Activated CD8-positive, alpha-beta memory T cell treated with anti-CD3 and anti-CD28 coated beads, Interleukin-2, amount 50 U/mL, for 24 hours (primary cell): ENCODE data around the gene OR5K3.
"Not testable (repeated sequence)": the region's sequence is repeated elsewhere in the genome, so short reads cannot be mapped to it uniquely, and the experiment has no call there.

Source experiments
- DNase-seq: peaks from one replicate; pipeline ENCODE4 v3.0.0-alpha.2; 2020; ENCODE audit errors: extremely low read depth

The OR5K3 gene, protein sequence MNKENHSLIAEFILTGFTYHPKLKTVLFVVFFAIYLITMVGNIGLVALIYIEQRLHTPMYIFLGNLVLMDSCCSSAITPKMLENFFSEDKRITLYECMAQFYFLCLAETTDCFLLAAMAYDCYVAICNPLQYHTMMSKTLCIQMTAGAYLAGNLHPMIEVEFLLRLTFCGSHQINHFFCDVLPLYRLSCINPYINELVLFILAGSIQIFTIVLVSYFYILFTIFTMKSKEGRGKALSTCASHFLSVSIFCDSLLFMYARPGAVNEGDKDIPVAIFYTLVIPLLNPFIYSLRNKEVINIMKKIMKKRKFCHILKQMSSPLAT

DNA sequence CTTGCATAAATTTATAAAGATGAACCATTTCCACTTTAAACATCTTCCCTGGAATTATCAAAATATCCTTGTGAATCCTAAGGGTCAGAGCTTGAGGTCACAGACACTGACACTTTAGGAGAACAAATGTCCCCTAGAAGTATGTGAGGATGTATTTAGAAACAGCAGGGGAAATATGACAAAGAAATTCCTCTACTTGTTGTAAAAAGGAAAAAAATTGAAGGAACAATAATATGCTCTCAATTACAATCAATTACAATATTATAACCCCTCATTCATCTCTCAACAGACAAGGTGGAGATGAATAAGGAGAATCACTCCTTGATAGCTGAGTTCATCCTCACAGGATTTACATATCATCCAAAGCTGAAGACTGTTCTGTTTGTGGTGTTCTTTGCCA lies at the start of gene OR5K3:
Gene OR5K3 (plus strand): TSS at position 301 of the 400 bp plus-strand sequence. CDS start 0 bp downstream, at position 301.
- DNase-seq: no peak

DNA sequence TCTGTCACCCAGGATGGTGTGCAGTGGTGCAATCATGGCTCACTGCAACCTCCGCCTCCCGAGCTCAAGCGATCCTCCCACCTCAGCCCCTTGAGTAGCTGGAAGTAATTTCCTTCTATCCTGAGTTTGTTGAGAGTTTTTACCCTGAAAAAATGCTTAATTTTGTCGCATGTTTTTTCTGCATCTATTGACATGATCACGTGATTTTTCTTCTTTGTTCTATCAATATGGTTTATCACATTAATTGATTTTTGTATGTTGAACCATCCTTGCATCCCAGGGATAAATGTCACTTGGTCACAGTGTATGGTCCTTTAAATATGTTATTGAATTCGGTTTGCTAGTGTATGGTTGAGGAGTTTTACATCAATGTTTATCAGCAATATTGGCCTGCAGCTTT lies 48.7 kb upstream of the OR5K3 start:
- DNase-seq: no peak

DNA sequence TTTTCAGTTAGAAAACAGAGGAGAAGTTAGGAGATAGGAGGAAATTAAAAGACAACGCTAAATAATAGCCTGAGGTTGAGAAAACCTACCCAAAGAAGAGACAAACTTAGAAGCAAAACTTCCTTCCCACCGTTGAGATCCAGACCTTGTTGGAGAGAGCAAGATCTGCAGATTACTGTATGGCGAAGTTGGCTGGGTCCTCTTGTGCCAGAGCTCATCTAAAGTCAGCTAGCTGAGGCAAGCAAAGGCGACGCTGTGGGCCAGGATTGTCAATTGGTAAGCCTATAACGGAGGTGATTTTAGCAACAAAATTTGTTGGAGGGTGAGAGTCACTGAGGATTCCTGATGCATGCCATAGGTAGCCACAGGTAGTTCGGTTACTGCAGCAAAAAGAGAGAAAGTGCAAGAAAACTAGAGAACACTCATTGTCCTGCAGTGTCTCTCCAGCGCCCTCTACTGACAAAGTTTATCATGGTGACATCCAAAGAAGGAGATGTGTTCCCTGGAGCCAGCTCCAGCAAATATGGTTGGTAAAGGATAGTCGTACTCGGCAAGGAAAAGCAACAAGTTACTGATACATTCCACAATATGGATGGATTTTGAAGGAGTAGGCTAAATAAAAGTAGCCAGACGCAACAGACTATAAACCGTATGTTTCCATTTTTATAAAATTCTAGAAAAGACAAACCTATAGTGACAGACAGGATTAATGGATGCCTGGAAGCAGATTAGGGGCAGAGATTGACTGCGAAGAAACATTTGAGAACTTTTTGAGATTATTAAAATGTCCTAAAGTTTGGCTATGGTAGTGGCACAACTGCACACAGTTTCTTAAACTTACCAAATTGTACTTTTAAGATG lies 46.6 kb upstream of the OR5K3 start:
- DNase-seq: no peak

DNA sequence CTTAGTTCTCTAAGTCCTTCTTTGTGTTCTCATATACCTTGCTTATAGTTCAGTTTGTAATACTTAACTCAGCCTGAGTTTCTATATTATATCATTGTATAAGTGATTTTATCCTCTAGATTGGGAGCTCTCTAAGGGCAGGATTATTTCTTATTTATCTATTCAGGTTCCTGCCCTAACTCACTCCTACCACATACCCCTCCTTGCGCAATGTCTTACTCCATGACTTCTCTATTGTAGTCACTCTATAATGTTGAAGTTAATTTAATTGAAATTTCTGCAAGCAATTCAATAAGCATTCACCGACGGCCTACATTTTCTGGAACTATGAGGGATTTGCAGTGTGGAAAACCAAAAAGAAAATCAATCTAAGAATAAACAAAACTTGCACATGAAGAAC lies 40.4 kb upstream of the OR5K3 start:
- DNase-seq: no peak

DNA sequence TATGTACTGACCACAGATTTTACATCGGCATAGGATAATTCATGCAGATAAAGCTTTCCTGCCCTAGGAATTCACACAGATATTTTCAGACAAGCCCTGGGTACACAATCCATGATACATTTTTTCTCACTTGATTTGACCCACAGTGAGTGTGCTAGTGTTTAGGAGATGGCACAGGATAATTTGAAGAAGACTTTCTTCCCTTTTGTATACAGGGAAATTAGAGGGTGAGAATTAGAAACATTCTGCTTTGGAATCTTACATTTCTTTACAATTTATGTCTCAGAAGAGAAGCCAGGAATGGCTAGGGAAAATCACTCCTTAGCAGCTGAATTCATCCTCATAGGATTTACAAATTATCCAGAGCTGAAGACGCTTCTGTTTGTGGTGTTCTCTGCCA lies 36.9 kb upstream of the OR5K3 start, which contains the start of gene OR5K4:
Gene OR5K4 (plus strand): TSS at position 301 of the 400 bp plus-strand sequence. CDS start 0 bp downstream, at position 301.
- no peak for DNase-seq

DNA sequence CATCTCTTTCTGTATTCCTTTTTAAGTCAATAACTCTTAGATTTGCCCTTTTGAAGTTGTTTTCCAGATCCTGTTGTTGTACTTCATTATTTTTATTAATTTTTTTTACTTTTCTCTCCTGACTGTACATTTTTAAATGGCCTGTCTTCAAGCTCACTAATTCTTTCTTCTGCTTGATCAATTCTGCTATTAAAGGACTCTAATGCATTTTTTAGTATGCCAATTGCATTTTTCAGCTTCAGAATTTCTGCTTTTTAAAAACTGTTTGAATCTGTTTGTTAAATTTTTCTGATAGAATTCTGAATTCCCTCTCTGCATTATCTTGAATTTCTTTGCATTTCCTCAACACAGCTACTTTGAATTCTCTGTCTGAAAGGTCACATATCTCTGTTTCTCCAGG lies 31.2 kb upstream of the OR5K3 start:
- no peak for DNase-seq

DNA sequence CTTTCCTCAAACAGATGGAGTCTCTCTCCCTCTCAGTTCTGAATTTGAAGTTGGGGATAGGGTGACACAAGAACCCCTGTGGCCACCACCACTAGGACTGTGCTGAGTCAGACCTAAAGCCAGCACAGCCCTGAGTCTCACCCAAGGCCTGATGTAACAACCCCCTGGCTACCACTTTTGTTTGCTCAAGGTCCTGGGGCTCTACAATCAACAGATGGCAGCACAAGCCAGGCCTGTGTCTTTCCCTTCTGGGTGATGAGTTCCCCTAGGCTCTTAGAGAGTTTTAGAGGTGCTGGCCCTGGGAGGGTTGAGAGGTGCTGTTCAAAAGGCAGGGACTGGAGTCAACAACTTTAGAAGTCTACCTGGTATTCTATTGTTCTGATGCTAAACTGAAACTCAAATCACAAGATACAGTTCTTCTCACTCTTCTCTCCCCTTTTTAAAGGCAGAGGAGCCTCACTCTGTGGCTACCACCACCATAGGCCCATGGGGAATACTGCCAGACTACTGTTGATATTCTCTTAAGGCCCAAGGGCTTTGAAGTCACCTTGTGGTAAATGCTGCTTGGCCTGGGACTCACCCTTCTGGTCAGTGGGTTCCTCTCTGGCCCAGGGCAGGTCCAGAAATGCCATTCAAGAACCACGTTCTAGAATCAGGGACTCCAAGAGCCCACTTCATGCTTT lies 30.3 kb upstream of the OR5K3 start:
- no peak for DNase-seq

DNA sequence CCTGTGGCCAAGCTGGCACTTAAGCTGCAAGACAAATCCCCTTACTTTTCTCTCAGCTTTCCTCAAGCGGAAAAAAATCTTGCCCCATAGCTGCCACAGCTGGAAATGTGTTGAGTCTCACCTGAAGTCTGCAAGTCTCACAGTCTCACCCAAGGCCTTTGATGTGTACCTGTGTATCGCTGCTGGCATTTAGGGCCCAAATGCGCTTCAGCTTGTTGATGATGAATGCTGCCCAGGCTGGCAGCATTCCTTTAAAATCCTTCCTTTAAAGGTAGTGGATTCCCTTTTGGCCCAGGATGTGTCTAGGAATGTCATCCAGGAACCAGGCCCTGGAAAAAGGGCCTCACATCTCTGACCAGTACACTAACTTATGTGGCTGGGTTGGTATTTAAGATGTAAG lies 29.8 kb upstream of the OR5K3 start:
- no peak for DNase-seq

DNA sequence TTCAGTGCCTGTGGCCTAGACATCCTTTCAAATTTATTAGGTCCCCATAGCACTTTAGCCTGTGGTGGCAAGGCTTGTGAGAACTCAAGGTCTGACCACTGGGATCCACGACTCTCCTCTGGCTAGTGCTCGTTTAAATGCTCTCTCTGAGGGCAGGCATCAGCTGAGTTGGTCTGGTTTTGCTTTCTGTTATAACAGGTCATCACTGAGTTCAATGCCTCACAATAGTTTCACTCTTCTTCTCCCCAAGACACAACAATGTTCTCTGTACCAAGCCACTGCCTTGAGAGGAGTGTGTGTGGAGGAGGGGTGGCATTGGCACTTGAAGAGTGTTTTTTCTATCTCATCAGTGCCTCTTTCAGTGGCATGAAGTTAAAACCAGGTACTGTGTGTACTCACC lies 29.2 kb upstream of the OR5K3 start:
- DNase-seq: no peak

DNA sequence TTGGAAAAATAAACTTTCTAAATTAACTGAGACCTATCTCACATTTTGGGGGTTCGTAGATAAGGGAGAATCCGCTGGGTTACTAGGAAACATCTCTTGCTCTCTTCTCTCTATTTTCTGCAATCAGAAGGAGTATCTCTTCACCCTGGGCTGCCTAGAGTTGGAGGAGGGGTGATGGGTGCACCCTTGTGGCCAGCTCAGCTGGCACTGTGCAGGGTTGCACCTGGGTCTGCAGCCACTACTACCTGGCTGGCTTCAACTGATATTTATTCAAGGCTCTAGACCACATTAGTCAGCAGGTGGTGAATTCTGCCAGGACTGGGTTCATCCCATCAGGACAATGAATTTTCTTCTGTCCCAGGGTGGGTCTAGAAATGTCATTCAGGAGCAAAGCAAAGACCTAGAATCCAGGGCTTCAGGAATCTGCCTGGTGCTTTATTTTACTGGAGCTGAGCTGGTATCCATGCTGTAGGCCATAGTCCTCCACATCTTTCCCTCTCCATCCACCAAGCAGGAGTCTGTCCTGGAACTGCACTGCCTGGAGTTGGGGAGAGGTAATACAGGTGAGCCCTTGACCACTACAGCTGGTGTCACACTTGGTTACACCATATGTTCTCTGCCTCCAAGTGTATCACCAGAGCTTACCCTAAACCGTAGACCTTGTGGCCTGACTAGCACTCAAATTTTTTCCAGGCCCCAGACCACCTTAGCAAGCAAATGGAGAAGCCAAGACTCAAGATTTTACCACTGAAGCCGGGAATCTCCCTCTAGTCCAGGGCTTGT lies 22.8 kb upstream of the OR5K3 start:
- no peak for DNase-seq

DNA sequence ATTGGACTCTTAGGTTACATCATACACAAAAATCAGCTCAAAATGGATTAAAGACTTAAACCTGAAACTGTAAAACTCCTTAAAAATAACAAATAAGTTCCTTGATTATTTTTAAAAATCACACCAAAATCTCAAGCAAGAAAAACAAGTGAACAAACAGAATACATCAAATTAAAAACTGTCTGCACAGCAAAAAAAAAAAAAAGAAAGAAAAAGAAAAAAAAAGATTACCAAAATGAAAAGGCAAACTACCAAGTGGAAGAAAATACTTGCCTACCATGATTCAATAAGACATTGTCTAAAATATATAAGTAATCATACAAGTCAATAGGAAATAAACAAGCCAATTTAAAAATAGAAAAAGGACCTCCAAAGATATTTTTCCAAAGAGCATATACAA lies 19.3 kb upstream of the OR5K3 start:
- no peak for DNase-seq

DNA sequence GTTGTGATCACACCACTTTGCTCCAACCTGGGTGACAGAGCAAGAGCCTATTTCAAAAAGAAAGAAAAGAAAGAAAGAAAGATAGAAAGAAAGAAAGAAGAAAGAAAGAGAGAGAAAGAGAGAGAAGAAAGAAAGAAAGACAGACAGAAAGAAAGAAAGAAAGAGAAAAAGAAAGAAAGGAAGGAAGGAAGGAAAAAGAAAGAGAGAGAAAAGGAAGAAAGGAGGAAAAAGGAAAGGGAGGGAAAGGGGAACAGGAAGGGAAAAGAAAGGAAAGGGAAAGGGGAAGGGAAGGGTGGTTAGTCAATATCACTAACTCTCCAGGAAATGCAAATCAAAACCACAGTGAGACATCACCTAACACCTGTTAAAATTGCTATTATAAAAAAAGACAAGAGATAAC lies 18.6 kb upstream of the OR5K3 start:
- no peak for DNase-seq

DNA sequence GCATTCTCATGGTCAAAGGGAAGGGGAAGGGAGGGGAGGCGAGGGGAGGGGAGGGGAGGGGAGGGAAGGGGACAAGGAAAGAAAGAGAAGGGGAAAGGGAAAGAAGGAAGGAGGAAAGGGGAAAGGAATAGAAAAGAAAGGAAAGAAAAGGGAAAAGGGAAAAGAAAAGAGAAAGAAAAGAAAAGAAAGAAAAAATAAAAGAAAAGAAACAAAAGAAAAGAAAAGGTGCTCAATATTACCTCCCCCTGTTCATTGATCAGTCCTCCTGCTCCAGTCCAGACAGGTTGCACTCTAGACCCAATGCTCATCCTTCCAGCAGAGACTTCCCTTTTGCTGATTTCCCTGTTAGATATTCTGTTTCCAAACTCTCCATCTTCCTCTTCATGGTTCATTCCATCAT lies 18.0 kb upstream of the OR5K3 start:
- no peak for DNase-seq

DNA sequence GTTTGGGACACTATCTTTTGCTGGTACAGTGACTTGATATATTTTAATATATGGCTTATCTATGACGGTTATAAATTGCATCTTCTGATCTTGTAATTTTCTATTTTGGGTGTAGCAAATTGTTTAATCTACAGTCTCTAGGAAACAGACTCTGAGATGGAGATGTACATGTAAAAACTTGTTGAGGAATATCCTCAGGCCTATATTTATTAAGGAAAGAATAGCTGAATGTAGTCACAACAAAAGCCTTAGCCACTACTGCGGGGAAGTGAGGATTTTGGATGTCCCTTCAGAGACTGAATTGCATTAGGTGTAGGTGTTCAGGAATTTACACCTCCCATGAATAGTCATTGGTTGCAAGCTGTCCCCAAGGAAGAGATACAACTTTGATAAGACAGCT lies 13.8 kb upstream of the OR5K3 start:
- DNase-seq: no peak

DNA sequence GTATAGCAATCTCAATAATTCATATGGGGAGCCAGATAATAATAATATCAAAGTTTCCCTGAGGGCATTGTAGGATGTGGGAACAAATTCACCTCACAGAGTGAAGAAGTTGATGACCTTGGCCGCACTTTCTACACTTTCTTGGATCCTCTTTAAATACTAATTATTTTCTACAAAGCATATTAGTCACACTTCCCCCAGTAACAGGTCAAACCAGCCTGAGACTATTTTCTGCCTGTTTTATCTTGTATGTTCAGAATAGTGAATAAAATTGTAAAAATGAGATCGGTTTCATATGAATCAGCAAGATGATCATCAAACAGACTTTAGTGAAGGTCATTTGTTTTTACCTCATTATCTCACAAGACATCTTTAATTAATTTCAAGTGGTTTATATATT lies 2.3 kb upstream of the OR5K3 start:
- no peak for DNase-seq

DNA sequence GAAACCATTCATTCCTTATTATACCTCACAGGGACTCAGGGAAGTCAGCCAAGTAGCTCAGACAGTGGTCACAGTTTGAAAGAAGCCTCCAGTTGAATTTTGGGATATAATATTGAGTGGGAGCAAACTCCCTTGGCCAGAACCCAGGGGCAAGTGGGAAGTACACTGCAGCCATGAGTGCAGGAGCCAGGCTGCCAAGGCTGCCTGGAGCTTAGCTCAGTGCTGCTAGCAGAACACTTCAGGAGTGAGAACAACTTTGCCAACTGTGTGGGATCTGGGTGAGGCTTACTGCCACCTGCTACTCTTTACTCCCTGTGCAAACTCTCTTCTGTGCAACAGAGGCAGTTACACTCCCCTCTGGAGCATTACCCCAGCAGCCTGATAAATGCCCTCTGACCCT lies 4.6 kb downstream of the OR5K3 start:
- DNase-seq: no peak

DNA sequence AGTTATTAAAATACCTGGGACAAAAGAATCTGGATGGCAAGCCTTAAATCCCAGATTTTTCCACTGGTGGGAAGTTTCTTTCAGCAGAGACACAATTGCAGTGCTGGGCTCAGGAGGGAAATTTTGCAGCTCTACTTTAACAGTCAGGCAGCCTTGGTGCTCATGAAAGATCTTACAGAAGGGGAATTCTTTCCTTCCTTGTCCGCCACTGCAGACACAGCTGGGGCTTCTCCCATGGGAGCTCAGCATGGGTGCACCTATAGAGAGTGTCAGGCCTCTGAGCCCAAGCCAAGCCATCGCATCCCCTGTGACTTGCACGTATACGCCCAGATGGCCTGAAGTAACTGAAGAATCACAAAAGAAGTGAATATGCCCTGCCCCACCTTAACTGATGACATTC lies 6.0 kb downstream of the OR5K3 start:
- not testable (repeated sequence) for DNase-seq

DNA sequence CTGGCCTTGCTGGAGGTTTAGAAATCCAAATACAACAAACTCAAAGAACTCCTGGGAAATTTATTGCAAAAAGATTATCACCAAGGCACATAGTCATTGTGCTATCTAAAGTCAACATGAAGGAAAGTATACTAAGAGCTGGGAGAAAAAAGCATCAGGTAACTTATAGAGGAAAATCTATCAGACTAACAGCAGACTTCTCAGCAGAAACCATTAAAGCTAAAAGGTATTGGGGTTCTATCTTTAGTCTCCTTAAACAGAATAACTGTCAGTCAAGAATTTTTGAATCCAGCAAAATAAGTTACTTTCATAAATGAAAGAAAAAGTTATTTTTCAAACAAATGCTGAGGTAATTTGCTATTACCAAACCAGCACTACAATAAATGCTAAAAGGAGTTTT lies 8.0 kb downstream of the OR5K3 start:
- DNase-seq: no peak

DNA sequence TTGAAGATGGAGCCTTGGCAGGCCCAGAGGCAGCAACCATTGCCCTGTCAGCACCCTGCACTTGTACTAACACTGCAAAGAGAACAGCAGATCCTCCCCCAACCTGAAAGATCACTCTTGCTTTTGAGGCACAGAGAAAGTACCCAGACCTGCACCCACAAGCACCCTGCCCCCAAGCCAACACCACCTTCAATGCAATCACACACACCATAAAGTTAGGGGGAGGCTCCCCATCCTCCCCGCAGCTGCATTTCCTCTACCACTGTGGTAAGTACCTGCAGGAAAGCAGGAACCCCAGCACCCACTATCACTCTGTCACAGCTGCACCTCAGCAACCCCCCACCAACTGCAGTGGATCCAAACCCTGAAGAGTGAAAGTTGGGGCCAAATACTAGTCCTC lies 12.0 kb downstream of the OR5K3 start:
- DNase-seq: no peak

DNA sequence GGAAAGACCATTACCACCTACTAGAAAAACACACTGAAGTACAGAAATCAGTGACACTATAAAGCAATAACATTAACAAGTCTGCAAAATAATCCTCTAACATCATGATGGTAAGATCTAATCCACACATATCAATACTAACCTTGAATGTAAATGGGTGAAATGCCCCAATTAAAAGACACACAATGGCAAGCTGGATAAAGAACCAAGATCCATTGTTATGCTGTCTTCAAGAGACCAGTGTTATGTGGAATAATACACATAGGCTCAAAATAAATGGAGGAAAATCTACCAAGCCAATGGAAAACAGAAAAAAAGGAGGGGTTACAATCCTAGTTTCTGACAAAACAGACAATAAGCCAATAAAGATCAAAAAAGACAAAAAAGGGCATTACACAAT lies 13.5 kb downstream of the OR5K3 start:
- no peak for DNase-seq

DNA sequence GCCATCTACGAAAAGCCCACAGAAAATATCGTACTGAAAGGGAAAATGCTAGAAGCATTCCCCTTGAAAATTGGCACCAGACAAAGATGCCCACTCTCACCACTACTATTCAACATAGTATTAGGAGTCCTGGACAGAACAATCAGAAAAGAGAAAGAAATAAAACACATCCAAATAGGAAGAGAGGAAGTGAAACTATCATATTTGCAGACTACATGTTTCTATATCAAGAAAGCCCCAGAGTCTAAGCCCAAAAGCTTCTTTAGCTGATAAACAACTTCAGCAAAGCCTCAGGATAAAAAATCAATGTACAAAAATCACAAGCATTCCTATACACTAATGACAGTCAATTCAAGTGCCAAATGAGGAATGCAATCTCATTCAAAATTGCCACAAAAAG lies 15.6 kb downstream of the OR5K3 start:
- no peak for DNase-seq

DNA sequence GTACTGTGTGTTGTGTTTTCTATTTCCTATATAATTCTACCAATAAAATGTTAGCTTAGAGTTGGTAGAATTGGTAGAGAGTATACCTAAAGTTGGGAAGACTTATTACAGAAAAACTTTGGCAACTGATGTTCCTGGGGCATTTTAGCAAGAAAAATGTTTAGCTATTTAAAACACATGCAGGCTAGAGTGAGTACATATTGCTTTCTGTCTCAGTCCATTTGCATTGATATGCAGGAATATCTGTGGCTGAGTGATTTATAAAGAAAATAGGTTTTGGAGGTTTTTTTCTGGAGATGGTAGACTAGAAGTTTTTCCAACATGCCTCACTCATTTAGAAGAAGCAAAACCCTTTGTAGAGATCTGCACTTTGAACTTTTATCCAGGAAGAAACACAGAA lies 42.1 kb downstream of the OR5K3 start:
- no peak for DNase-seq
